Lower leg skin (tissue), 3 donors: Measurements from ENCODE around the gene PIGQ.

Experiments
- POLR2A ChIP-seq, 2 donors: fragments of 450-650 bp; IDR thresholded peaks; one replicate each; pipeline ENCODE4 v1.6.1; 2016 to 2017; ENCODE audit warnings: antibody characterized with exemption in 2 of 2, mild to moderate bottlenecking in 1 of 2, moderate library complexity in 1 of 2
- TF ChIP-seq, protein P1 (sequence below), 3 donors: fragments of 450-650 bp; IDR thresholded peaks; one replicate each; pipeline ENCODE4 v1.5.1; 2016; ENCODE audit warnings: antibody characterized with exemption in 3 of 3, mild to moderate bottlenecking in 3 of 3, moderate library complexity in 2 of 3

DNA sequence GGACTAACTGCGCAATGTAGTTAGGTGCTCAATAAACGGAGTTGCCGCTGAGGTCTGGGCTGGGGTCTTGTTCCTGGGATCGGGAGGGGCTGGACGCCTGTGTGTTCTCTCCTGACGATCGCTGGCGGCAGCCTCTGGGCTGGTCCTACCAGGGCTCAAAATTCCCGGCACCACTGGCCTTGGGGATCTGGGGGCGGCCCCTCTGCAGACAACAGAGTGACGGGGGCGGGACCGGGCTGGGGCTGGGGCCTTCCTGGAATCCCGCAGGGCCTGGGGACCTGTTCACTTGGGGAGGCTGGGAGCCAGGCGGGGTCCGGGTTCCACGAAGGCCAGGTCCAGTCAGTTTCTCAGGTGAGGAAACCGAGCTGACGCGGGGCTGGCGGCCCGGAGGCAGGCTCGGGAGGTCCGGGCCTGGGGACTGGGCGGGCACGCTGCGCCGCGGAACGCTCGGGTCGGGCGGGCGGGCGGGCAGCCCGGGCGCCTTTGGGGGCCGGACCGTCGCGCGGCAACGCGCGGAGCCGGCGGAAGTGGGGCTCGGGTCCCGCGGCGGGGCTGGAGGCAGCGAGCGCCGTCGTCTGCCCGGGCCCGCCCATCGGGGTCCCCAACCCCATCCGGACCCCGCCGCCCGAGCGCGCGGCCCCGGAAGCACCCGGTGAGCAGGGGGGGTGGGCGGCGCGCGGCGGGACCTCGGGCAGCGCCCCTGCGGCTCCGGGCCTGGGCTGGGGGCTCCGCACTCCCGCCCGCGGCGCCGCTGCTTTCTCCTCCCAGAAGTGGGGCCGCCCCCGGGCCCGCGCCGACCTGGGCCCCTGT, at the start of gene PIGQ:
- TF ChIP-seq, protein P1, sequence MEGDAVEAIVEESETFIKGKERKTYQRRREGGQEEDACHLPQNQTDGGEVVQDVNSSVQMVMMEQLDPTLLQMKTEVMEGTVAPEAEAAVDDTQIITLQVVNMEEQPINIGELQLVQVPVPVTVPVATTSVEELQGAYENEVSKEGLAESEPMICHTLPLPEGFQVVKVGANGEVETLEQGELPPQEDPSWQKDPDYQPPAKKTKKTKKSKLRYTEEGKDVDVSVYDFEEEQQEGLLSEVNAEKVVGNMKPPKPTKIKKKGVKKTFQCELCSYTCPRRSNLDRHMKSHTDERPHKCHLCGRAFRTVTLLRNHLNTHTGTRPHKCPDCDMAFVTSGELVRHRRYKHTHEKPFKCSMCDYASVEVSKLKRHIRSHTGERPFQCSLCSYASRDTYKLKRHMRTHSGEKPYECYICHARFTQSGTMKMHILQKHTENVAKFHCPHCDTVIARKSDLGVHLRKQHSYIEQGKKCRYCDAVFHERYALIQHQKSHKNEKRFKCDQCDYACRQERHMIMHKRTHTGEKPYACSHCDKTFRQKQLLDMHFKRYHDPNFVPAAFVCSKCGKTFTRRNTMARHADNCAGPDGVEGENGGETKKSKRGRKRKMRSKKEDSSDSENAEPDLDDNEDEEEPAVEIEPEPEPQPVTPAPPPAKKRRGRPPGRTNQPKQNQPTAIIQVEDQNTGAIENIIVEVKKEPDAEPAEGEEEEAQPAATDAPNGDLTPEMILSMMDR (IDR thresholded peaks at IDR 0.05), result no peak
- TF ChIP-seq POLR2A (IDR thresholded peaks at IDR 0.05), result no peak
